IMR-90 (cell line): ENCODE measurements around the gene ST7. TPM values are rescaled to one million over a fixed set of nuclear protein-coding genes. Genes with fewer than 3 reads are reported as not detected.

Experiments used
- ATAC-seq: fragments of 200-7000 bp; cut with Tn5 transposase; 2 replicates; pipeline ENCODE4 v1.9.1; 2020; ENCODE audit warnings: low read depth, mild to moderate bottlenecking, moderate library complexity
- BruUV-seq: library from RNA; stranded (reverse); fragments of 400-500 nt; replicated peaks from 2 replicates; lab custom pipeline; 2021; lab: Mats Ljungman, UMichigan
- CTCF ChIA-PET: fragments of 300-600 bp; formaldehyde crosslinking; extraction: SDS; loops from one replicate; lab custom pipeline; 2021; ENCODE audit warnings: antibody characterized with exemption; lab: Yijun Ruan, JAX
- POLR2A ChIA-PET: fragments of 300-600 bp; sonication (Branson Sonifier 250); formaldehyde crosslinking; loops from one replicate; lab custom pipeline; 2022; ENCODE audit warnings: antibody characterized with exemption; ENCODE audit not compliant: unreplicated experiment; lab: Charles Lee
- DNase-seq: peaks from one replicate; pipeline ENCODE4 v3.0.0; 2013
- H2AFZ ChIP-seq: replicated peaks from 2 replicates; pipeline ENCODE3; 2013; ENCODE audit warnings: low read length, mild to moderate bottlenecking; ENCODE audit not compliant: poor library complexity
- H2AK5ac ChIP-seq: 2 replicates; pipeline ENCODE4 v1.6.1; 2013; ENCODE audit warnings: low read depth, low read length, inconsistent platforms
- H2AK9ac ChIP-seq: replicated peaks from 2 replicates; pipeline ENCODE3; 2013; ENCODE audit warnings: mild to moderate bottlenecking, low read depth, low read length, moderate library complexity; ENCODE audit not compliant: poor library complexity
- H2BK120ac ChIP-seq: 2 replicates; pipeline ENCODE4 v1.6.1; 2013; ENCODE audit warnings: low read depth, low read length, inconsistent platforms
- H2BK15ac ChIP-seq: 3 replicates; pipeline ENCODE4 v1.6.1; 2013; ENCODE audit warnings: low read depth, low read length, inconsistent platforms
- H2BK20ac ChIP-seq: 2 replicates; pipeline ENCODE4 v1.6.1; 2013; ENCODE audit warnings: low read depth, mild to moderate bottlenecking, inconsistent platforms, low read length, moderate library complexity
- H2BK5ac ChIP-seq: 2 replicates; pipeline ENCODE4 v1.6.1; 2013; ENCODE audit warnings: mild to moderate bottlenecking, low read depth, low read length, inconsistent platforms; ENCODE audit not compliant: poor library complexity, severe bottlenecking
- H3K14ac ChIP-seq: replicated peaks from 2 replicates; pipeline ENCODE4 v1.6.1; 2013; ENCODE audit warnings: low read depth, low read length, inconsistent platforms
- H3K18ac ChIP-seq: 2 replicates; pipeline ENCODE4 v1.6.1; 2013; ENCODE audit warnings: low read depth, low read length, control low read depth
- H3K23ac ChIP-seq: 2 replicates; pipeline ENCODE4 v1.6.1; 2013; ENCODE audit warnings: low read depth, low read length, inconsistent platforms
- H3K27ac ChIP-seq: 2 replicates; pipeline ENCODE4 v1.5.1; 2013; ENCODE audit warnings: mild to moderate bottlenecking, control low read depth, low read length; ENCODE audit not compliant: insufficient read depth
- H3K27me3 ChIP-seq: 2 replicates; pipeline ENCODE4 v1.6.1; 2013; ENCODE audit warnings: low read length; ENCODE audit not compliant: control insufficient read depth, insufficient read depth
- H3K36me3 ChIP-seq: 2 replicates; pipeline ENCODE4 v1.6.1; 2013; ENCODE audit warnings: low read length, mixed read lengths; ENCODE audit not compliant: control insufficient read depth, insufficient read depth
- H3K4ac ChIP-seq: 2 replicates; pipeline ENCODE4 v1.6.1; 2013; ENCODE audit warnings: low read depth, low read length, inconsistent platforms
- H3K4me1 ChIP-seq: 2 replicates; pipeline ENCODE4 v1.6.1; 2013; ENCODE audit warnings: low read length, mixed read lengths; ENCODE audit not compliant: control insufficient read depth, insufficient read depth
- H3K4me2 ChIP-seq: 2 replicates; pipeline ENCODE4 v1.6.1; 2013; ENCODE audit warnings: low read depth, mild to moderate bottlenecking, control low read depth, low read length, moderate library complexity
- H3K4me3 ChIP-seq: 2 replicates; pipeline ENCODE4 v1.5.1; 2013; ENCODE audit warnings: low read depth, mild to moderate bottlenecking, control low read depth, low read length, moderate library complexity; ENCODE audit not compliant: insufficient read depth
- H3K56ac ChIP-seq: 2 replicates; pipeline ENCODE4 v1.6.1; 2013; ENCODE audit warnings: low read length, inconsistent platforms; ENCODE audit not compliant: insufficient read depth; ENCODE audit errors: extremely low read depth
- H3K79me1 ChIP-seq, 2 experiments: 2 replicates each; pipeline ENCODE4 v1.6.1; 2013; ENCODE audit warnings: low read length in 2 of 2, inconsistent platforms in 1 of 2, low read depth in 1 of 2
- H3K9ac ChIP-seq: 2 replicates; pipeline ENCODE4 v1.6.1; 2013; ENCODE audit warnings: low read depth, low read length, control low read depth
- H3K9me1 ChIP-seq: 2 replicates; pipeline ENCODE4 v1.6.1; 2013; ENCODE audit warnings: low read length, inconsistent platforms; ENCODE audit not compliant: insufficient read depth
- H3K9me3 ChIP-seq: 2 replicates; pipeline ENCODE4 v1.6.1; 2013; ENCODE audit warnings: low read length; ENCODE audit not compliant: control insufficient read depth, insufficient read depth
- H4K20me1 ChIP-seq: 2 replicates; pipeline ENCODE4 v1.6.1; 2013; ENCODE audit warnings: low read length, inconsistent platforms; ENCODE audit not compliant: insufficient read depth
- H4K5ac ChIP-seq: 2 replicates; pipeline ENCODE4 v1.6.1; 2013; ENCODE audit warnings: mild to moderate bottlenecking, low read depth, low read length, control low read depth
- H4K8ac ChIP-seq, 2 experiments: 2 replicates each; pipeline ENCODE4 v1.6.1; 2013; ENCODE audit warnings: low read depth in 2 of 2, low read length in 2 of 2, control low read depth in 1 of 2, inconsistent platforms in 1 of 2
- H4K91ac ChIP-seq: 2 replicates; pipeline ENCODE4 v1.6.1; 2013; ENCODE audit warnings: low read depth, low read length, inconsistent platforms; ENCODE audit not compliant: insufficient read depth
- BHLHE40 ChIP-seq: fragments of 150-350 bp; IDR thresholded peaks from 2 replicates; pipeline ENCODE4 v1.6.1; 2016; ENCODE audit warnings: mild to moderate bottlenecking, low read depth, low read length
- CHD1 ChIP-seq: IDR thresholded peaks from 2 replicates; pipeline ENCODE4 v1.6.1; 2012; ENCODE audit warnings: low read depth, low read length, improper control_type of control experiment
- CTCF ChIP-seq: conservative IDR thresholded peaks from 2 replicates; pipeline ENCODE4 v1.5.1; 2012; ENCODE audit warnings: mild to moderate bottlenecking, low read depth, low read length, improper control_type of control experiment
- FOS ChIP-seq: fragments of 150-350 bp; IDR thresholded peaks from 2 replicates; pipeline ENCODE4 v1.6.1; 2016; ENCODE audit warnings: low read depth, low read length
- MAZ ChIP-seq: IDR thresholded peaks from 2 replicates; pipeline ENCODE4 v1.6.1; 2012; ENCODE audit warnings: low read depth, mild to moderate bottlenecking, low read length, improper control_type of control experiment, moderate library complexity, borderline replicate concordance
- RCOR1 ChIP-seq: IDR thresholded peaks from 2 replicates; pipeline ENCODE4 v1.6.1; 2012; ENCODE audit warnings: mild to moderate bottlenecking, low read length, improper control_type of control experiment; ENCODE audit not compliant: insufficient replicate concordance
- RFX5 ChIP-seq: IDR thresholded peaks from 2 replicates; pipeline ENCODE4 v1.8.0; 2012; ENCODE audit warnings: low read depth, mild to moderate bottlenecking, low read length, moderate library complexity
- SMC3 ChIP-seq: fragments of 150-350 bp; IDR thresholded peaks from 2 replicates; pipeline ENCODE4 v1.6.1; 2016; ENCODE audit warnings: low read depth, mild to moderate bottlenecking, antibody characterized with exemption, low read length, moderate library complexity
- WGBS, 2 experiments: methylation state at CpG; one replicate each; pipeline versions ENCODE4 v1.1.5 to v1.1.7; 2013; ENCODE audit warnings: missing lambda C conversion rate in 2 of 2; ENCODE audit not compliant: insufficient read length in 1 of 2; ENCODE audit errors: extremely low coverage in 2 of 2; 5-methylcytosine and 5-hydroxymethylcytosine counted together
- dilution Hi-C: fragments of 300-500 bp; cut with HindIII; formaldehyde crosslinking; loops from one replicate; pipeline ENCODE4 v1.14.3; 2018; ENCODE audit warnings: low sequenced_read_pairs; ENCODE audit not compliant: unreplicated experiment
- in situ Hi-C: fragments of 300-500 bp; cut with MboI; formaldehyde crosslinking; loops from 3 replicates; pipeline ENCODE4 v1.14.3; 2019; ENCODE audit warnings: low sequenced_read_pairs, inconsistent platforms, mixed read lengths
- intact Hi-C: fragments of 100-400 bp; cut with micrococcal nuclease; formaldehyde crosslinking; loops from 2 replicates; pipeline ENCODE4 v1.10.0; 2022
- polyA plus RNA-seq, 3 experiments: library from polyadenylated mRNA; depleted of rRNA; stranded (reverse); fragments of >200 nt; gene quantifications; 2 replicates each; pipeline ENCODE4 v1.2.3, GENCODE V29; 2012; ENCODE audit warnings: low replicate concordance in 1 of 3
- total RNA-seq: library from RNA; depleted of rRNA; stranded (reverse); fragments of >200 nt; gene quantifications from 2 replicates; pipeline ENCODE4 v1.2.3, GENCODE V29; 2012
- TF ChIP-seq, protein P1 (sequence below): fragments of 150-350 bp; IDR thresholded peaks from 2 replicates; pipeline ENCODE4 v1.6.1; 2017; ENCODE audit warnings: mild to moderate bottlenecking, antibody characterized with exemption, low read length, low read depth

ST7 gene
- total and polyA plus RNA-seq, 2 of the 4 experiments (the other 2 are of a cell fraction): 18.6 to 26.0 TPM

GRCh38 chr7:116957874-116958273 lies 4.6 kb downstream of the ST7 start:
- dilution Hi-C loops: no loop called here
- no peak overlapping the region for H3K27ac ChIP-seq
- no peak overlapping the region for H4K8ac ChIP-seq
- no peak overlapping the region for H3K9ac ChIP-seq
- POLR2A ChIA-PET: no interaction called here
- no TSS peak for BruUV-seq
- intact Hi-C loops: no loop called here
- no peak overlapping the region for H3K4ac ChIP-seq
- H3K56ac ChIP-seq: no peak overlapping the region
- ATAC-seq (no peak), DNase-seq (no peak)
- H3K9me1 ChIP-seq: peaks cover 3% of the 10 kb centered on the region; the same call in 1 of the 2 replicates
- H3K27me3 ChIP-seq: no peaks in the 10 kb centered on the region
- H3K18ac ChIP-seq: no peak overlapping the region
- peaks cover 23 to 45% of the 10 kb centered on the region in 2 experiments for H3K79me1 ChIP-seq
- no peak overlapping the region for H4K5ac ChIP-seq
- no peak overlapping the region for H2BK20ac ChIP-seq
- H3K14ac ChIP-seq: no peak overlapping the region
- H4K20me1 ChIP-seq: peaks cover 3% of the 10 kb centered on the region; the same call in 1 of the 2 replicates
- H2AFZ ChIP-seq: no peak overlapping the region
- no peak overlapping the region for H4K91ac ChIP-seq
- H3K4me2 ChIP-seq: no peak overlapping the region
- H3K9me3 ChIP-seq: no peaks in the 10 kb centered on the region
- H2AK5ac ChIP-seq: no peak overlapping the region
- H2BK15ac ChIP-seq: no peak overlapping the region
- no peak overlapping the region for H3K23ac ChIP-seq
- no peak overlapping the region for H2AK9ac ChIP-seq
- in situ Hi-C loops: no loop called here
- H3K4me3 ChIP-seq: no peak overlapping the region
- H2BK120ac ChIP-seq: no peak overlapping the region
- 0 out of 2 replicates have a peak, but pooled peaks cover 2% of the 10 kb centered on the region for H3K36me3 ChIP-seq
- no CpG with 5 or more reads among the region's 2 CpGs for WGBS, 2 experiments
- H3K4me1 ChIP-seq: peaks cover 7% of the 10 kb centered on the region
- CTCF ChIA-PET: no interaction called here
- H2BK5ac ChIP-seq: no peak overlapping the region
- TF ChIP-seq, protein P1, sequence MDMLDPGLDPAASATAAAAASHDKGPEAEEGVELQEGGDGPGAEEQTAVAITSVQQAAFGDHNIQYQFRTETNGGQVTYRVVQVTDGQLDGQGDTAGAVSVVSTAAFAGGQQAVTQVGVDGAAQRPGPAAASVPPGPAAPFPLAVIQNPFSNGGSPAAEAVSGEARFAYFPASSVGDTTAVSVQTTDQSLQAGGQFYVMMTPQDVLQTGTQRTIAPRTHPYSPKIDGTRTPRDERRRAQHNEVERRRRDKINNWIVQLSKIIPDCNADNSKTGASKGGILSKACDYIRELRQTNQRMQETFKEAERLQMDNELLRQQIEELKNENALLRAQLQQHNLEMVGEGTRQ: no peak
- TF ChIP-seq BHLHE40: no peak
- no peak for TF ChIP-seq CTCF
- no peak for TF ChIP-seq SMC3
- TF ChIP-seq RCOR1: no peak
- TF ChIP-seq MAZ: no peak
- TF ChIP-seq FOS: no peak
- TF ChIP-seq RFX5: no peak
- no peak for TF ChIP-seq CHD1
